ENCODE results near the gene SLC7A10.

The SLC7A10 gene

DNA sequence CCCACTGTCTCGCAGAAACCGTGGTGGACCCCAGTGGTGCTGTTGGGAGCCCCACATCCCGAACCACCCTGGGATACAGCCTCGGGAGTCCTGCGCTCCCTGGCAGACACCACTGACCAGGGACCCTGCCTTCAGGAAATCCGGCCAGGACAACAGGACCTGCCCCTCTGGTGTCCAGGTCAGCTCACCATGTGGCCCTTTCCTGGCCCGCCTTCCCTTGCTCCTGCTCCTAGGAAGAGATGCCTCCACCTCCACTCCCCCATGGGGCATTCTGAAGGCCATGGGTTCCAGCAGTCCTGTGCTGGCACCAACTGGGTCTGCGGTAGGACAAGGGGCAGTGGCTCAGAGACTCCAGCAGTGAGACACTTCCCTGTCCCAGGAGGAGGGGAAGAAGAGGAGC lies 22.5 kb upstream of the SLC7A10 start:
- no peaks in the 10 kb centered on the region for H3K36me3 ChIP-seq (ENCODE audit: insufficient read depth, low read length)
- H4K20me1 ChIP-seq (ENCODE audit: insufficient read depth, low read length), result no peaks in the 10 kb centered on the region
- H3K9ac ChIP-seq (ENCODE audit: low read length), result no peak overlapping the region
- H2AFZ ChIP-seq (ENCODE audit: low read length), result no peak overlapping the region
- no peaks in the 10 kb centered on the region for H3K9me2 ChIP-seq (ENCODE audit: low read depth, low read length)
- peaks cover 5% of the 10 kb centered on the region; the same call in 1 of the 2 replicates for H3K9me3 ChIP-seq (ENCODE audit: low read length)
- H3K4me1 ChIP-seq (ENCODE audit: insufficient read depth, low read length, severe bottlenecking), result no peaks in the 10 kb centered on the region
- no peaks in the 10 kb centered on the region for H3K79me2 ChIP-seq (ENCODE audit: insufficient read depth, low read length)
- no peaks in the 10 kb centered on the region for H3K27me3 ChIP-seq (ENCODE audit: insufficient read depth, low read length)
- no peak overlapping the region for H3K4me3 ChIP-seq (ENCODE audit: low read depth, low read length, poor library complexity, severe bottlenecking)
- H3F3A ChIP-seq (ENCODE audit: insufficient read depth, low read length), result no peaks in the 10 kb centered on the region
- H3K27ac ChIP-seq (ENCODE audit: low read depth, low read length, poor library complexity, severe bottlenecking), result no peak overlapping the region
- TF ChIP-seq EZH2 (IDR thresholded peaks at IDR 0.05; ENCODE audit: borderline replicate concordance, low read length) (no peak), CTCF (IDR thresholded peaks at IDR 0.05; ENCODE audit: low read length) (no peak)
- H3K4me2 ChIP-seq (ENCODE audit: low read length), result no peak overlapping the region

- Histone ChIP-seq H2AFZ (ENCODE audit: low read length) (no peak overlapping the region), H3K9me2 (ENCODE audit: low read depth, low read length) (no peaks in the 10 kb centered on the region), H4K20me1 (ENCODE audit: insufficient read depth, low read length) (no peaks in the 10 kb centered on the region), H3F3A (ENCODE audit: insufficient read depth, low read length) (no peaks in the 10 kb centered on the region), H3K79me2 (ENCODE audit: insufficient read depth, low read length) (no peaks in the 10 kb centered on the region), H3K9me3 (ENCODE audit: low read length) (peaks cover 5% of the 10 kb centered on the region; the same call in 1 of the 2 replicates), H3K27me3 (ENCODE audit: insufficient read depth, low read length) (no peaks in the 10 kb centered on the region), H3K27ac (ENCODE audit: low read depth, low read length, poor library complexity, severe bottlenecking) (no peak overlapping the region), H3K4me3 (ENCODE audit: low read depth, low read length, poor library complexity, severe bottlenecking) (no peak overlapping the region), H3K4me2 (ENCODE audit: low read length) (no peak overlapping the region), H3K36me3 (ENCODE audit: insufficient read depth, low read length) (no peaks in the 10 kb centered on the region), H3K4me1 (ENCODE audit: insufficient read depth, low read length, severe bottlenecking) (no peaks in the 10 kb centered on the region), H3K9ac (ENCODE audit: low read length) (no peak overlapping the region)
- TF ChIP-seq CTCF (IDR thresholded peaks at IDR 0.05; ENCODE audit: low read length), result no peak
- no peak for TF ChIP-seq EZH2 (IDR thresholded peaks at IDR 0.05; ENCODE audit: borderline replicate concordance, low read length)
Measured at GRCh38 chr19:33247441-33247819, 21.8 kb upstream of the SLC7A10 start.

DNA sequence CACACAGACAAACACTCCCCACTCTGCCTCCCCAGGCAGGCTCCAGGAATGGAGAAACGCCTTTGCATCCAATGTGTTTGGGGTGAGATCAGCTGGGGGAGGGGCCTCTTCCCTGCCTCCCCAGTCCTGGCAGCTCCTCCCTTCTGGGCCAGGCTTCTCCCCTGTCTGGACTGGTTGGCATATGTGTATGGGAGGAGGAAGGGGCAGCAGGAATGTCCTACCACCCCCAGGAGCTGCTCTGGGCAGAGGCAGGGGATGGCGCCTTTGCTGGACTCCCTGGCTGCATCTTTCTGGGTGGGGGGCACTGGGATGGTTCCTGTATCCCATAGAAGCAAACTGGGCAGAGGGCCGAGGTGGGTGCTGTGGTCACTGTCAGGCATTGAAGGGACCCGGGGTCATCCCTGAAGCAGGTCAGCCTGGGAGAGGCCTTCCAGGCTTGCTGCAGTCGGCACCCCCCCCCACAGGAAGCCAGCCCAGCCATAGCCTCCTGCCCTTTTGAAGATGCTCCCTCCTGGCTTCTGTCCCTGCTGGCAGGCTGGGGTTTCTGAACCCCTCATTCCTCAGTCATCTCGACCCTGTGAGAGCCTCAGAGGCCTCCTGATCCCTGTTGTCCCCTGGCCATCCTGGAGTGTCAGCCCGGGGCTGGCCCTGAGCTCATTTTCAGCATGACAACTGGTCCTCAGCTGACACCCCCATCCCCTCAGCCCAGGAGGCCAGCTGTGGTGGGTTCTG lies 21.2 kb upstream of the SLC7A10 start:
- Histone ChIP-seq H3K36me3 (ENCODE audit: insufficient read depth, low read length) (no peaks in the 10 kb centered on the region), H3K27me3 (ENCODE audit: insufficient read depth, low read length) (no peaks in the 10 kb centered on the region), H3K4me1 (ENCODE audit: insufficient read depth, low read length, severe bottlenecking) (no peaks in the 10 kb centered on the region), H3F3A (ENCODE audit: insufficient read depth, low read length) (no peaks in the 10 kb centered on the region), H3K4me2 (ENCODE audit: low read length) (no peak overlapping the region), H3K9me2 (ENCODE audit: low read depth, low read length) (no peaks in the 10 kb centered on the region), H3K79me2 (ENCODE audit: insufficient read depth, low read length) (no peaks in the 10 kb centered on the region), H3K4me3 (ENCODE audit: low read depth, low read length, poor library complexity, severe bottlenecking) (no peak overlapping the region), H4K20me1 (ENCODE audit: insufficient read depth, low read length) (no peaks in the 10 kb centered on the region), H3K9me3 (ENCODE audit: low read length) (peaks cover 5% of the 10 kb centered on the region; the same call in 1 of the 2 replicates), H2AFZ (ENCODE audit: low read length) (no peak overlapping the region), H3K27ac (ENCODE audit: low read depth, low read length, poor library complexity, severe bottlenecking) (no peak overlapping the region), H3K9ac (ENCODE audit: low read length) (no peak overlapping the region)
- TF ChIP-seq EZH2 (IDR thresholded peaks at IDR 0.05; ENCODE audit: borderline replicate concordance, low read length) (no peak), CTCF (IDR thresholded peaks at IDR 0.05; ENCODE audit: low read length) (no peak)

Data from OCI-LY1 (cell line).